Measurements from ENCODE around the gene TFDP1.

TFDP1 gene

GRCh38 chr13:113654175-113654560 lies 69.6 kb downstream of the TFDP1 start:
- Histone ChIP-seq H3K9ac (ENCODE audit: low read length) (no peak overlapping the region), H3K4me3 (ENCODE audit: low read depth, low read length) (no peak overlapping the region), H3K27ac (ENCODE audit: low read depth, low read length) (no peak overlapping the region), H3K27me3 (ENCODE audit: control insufficient read depth, insufficient read depth, low read length) (no peaks in the 10 kb centered on the region), H3K9me3 (ENCODE audit: control insufficient read depth, insufficient read depth, low read depth, low read length) (no peaks in the 10 kb centered on the region), H3K4me1 (ENCODE audit: control insufficient read depth, insufficient read depth, low read length) (no peaks in the 10 kb centered on the region), H3K36me3 (ENCODE audit: control insufficient read depth, insufficient read depth, low read length) (no peaks in the 10 kb centered on the region)

GRCh38 chr13:113654591-113655345 lies 70.2 kb downstream of the TFDP1 start:
- Histone ChIP-seq H3K4me3 (ENCODE audit: low read depth, low read length) (no peak overlapping the region), H3K27ac (ENCODE audit: low read depth, low read length) (no peak overlapping the region), H3K27me3 (ENCODE audit: control insufficient read depth, insufficient read depth, low read length) (no peaks in the 10 kb centered on the region), H3K4me1 (ENCODE audit: control insufficient read depth, insufficient read depth, low read length) (no peaks in the 10 kb centered on the region), H3K36me3 (ENCODE audit: control insufficient read depth, insufficient read depth, low read length) (no peaks in the 10 kb centered on the region), H3K9ac (ENCODE audit: low read length) (no peak overlapping the region), H3K9me3 (ENCODE audit: control insufficient read depth, insufficient read depth, low read depth, low read length) (no peaks in the 10 kb centered on the region)

GRCh38 chr13:113655346-113656002 lies 70.9 kb downstream of the TFDP1 start:
- H3K9me3 ChIP-seq (ENCODE audit: control insufficient read depth, insufficient read depth, low read depth, low read length) = no peaks in the 10 kb centered on the region
- no peaks in the 10 kb centered on the region for H3K27me3 ChIP-seq (ENCODE audit: control insufficient read depth, insufficient read depth, low read length)
- no peak overlapping the region for H3K4me3 ChIP-seq (ENCODE audit: low read depth, low read length)
- no peak overlapping the region for H3K27ac ChIP-seq (ENCODE audit: low read depth, low read length)
- H3K4me1 ChIP-seq (ENCODE audit: control insufficient read depth, insufficient read depth, low read length) = no peaks in the 10 kb centered on the region
- no peak overlapping the region for H3K9ac ChIP-seq (ENCODE audit: low read length)
- no peaks in the 10 kb centered on the region for H3K36me3 ChIP-seq (ENCODE audit: control insufficient read depth, insufficient read depth, low read length)

- Histone ChIP-seq H3K9me3 (ENCODE audit: control insufficient read depth, insufficient read depth, low read depth, low read length) (no peaks in the 10 kb centered on the region; the same call in 1 of the 2 replicates), H3K36me3 (ENCODE audit: control insufficient read depth, insufficient read depth, low read length) (no peaks in the 10 kb centered on the region), H3K4me3 (ENCODE audit: low read depth, low read length) (no peak overlapping the region), H3K27ac (ENCODE audit: low read depth, low read length) (no peak overlapping the region), H3K9ac (ENCODE audit: low read length) (no peak overlapping the region), H3K27me3 (ENCODE audit: control insufficient read depth, insufficient read depth, low read length) (no peaks in the 10 kb centered on the region), H3K4me1 (ENCODE audit: control insufficient read depth, insufficient read depth, low read length) (no peaks in the 10 kb centered on the region)
Observed at GRCh38 chr13:113656003-113656588, 71.5 kb downstream of the TFDP1 start.

GRCh38 chr13:113656831-113657671 lies 72.5 kb downstream of the TFDP1 start:
- Histone ChIP-seq H3K9me3 (ENCODE audit: control insufficient read depth, insufficient read depth, low read depth, low read length) (peaks cover 7% of the 10 kb centered on the region; the same call in 1 of the 2 replicates), H3K9ac (ENCODE audit: low read length) (no peak overlapping the region), H3K36me3 (ENCODE audit: control insufficient read depth, insufficient read depth, low read length) (no peaks in the 10 kb centered on the region), H3K4me1 (ENCODE audit: control insufficient read depth, insufficient read depth, low read length) (no peaks in the 10 kb centered on the region), H3K27ac (ENCODE audit: low read depth, low read length) (no peak overlapping the region), H3K4me3 (ENCODE audit: low read depth, low read length) (no peak overlapping the region), H3K27me3 (ENCODE audit: control insufficient read depth, insufficient read depth, low read length) (no peaks in the 10 kb centered on the region)

- Histone ChIP-seq H3K9me3 (ENCODE audit: control insufficient read depth, insufficient read depth, low read depth, low read length) (peaks cover 9% of the 10 kb centered on the region; the same call in 1 of the 2 replicates), H3K4me3 (ENCODE audit: low read depth, low read length) (no peak within 1 kb of the TSS), H3K4me1 (ENCODE audit: control insufficient read depth, insufficient read depth, low read length) (no peaks in the 10 kb centered on the region), H3K27ac (ENCODE audit: low read depth, low read length) (no peak within 1 kb of the TSS), H3K27me3 (ENCODE audit: control insufficient read depth, insufficient read depth, low read length) (no peaks in the 10 kb centered on the region), H3K9ac (ENCODE audit: low read length) (no peak within 1 kb of the TSS), H3K36me3 (ENCODE audit: control insufficient read depth, insufficient read depth, low read length) (no peaks in the 10 kb centered on the region)
Observed at GRCh38 chr13:113657851-113658741, 73.5 kb downstream of the TFDP1 start, which contains the start of gene ATP4B. ATP4B (minus strand) TSS chr13:113658198; CDS start chr13:113658144, 54 bp downstream.

- Histone ChIP-seq H3K4me1 (ENCODE audit: control insufficient read depth, insufficient read depth, low read length) (no peaks in the 10 kb centered on the region), H3K4me3 (ENCODE audit: low read depth, low read length) (no peak overlapping the region), H3K9ac (ENCODE audit: low read length) (no peak overlapping the region), H3K27me3 (ENCODE audit: control insufficient read depth, insufficient read depth, low read length) (no peaks in the 10 kb centered on the region), H3K27ac (ENCODE audit: low read depth, low read length) (no peak overlapping the region), H3K9me3 (ENCODE audit: control insufficient read depth, insufficient read depth, low read depth, low read length) (peaks cover 9% of the 10 kb centered on the region; the same call in 1 of the 2 replicates), H3K36me3 (ENCODE audit: control insufficient read depth, insufficient read depth, low read length) (no peaks in the 10 kb centered on the region)
Observed at GRCh38 chr13:113658836-113659235, 74.3 kb downstream of the TFDP1 start.

GRCh38 chr13:113659337-113659736 lies 74.8 kb downstream of the TFDP1 start:
- H3K36me3 ChIP-seq (ENCODE audit: control insufficient read depth, insufficient read depth, low read length) = no peaks in the 10 kb centered on the region
- H3K4me1 ChIP-seq (ENCODE audit: control insufficient read depth, insufficient read depth, low read length) = no peaks in the 10 kb centered on the region
- no peak overlapping the region for H3K27ac ChIP-seq (ENCODE audit: low read depth, low read length)
- no peak overlapping the region for H3K9ac ChIP-seq (ENCODE audit: low read length)
- H3K9me3 ChIP-seq (ENCODE audit: control insufficient read depth, insufficient read depth, low read depth, low read length) = peaks cover 9% of the 10 kb centered on the region; the same call in 1 of the 2 replicates
- no peaks in the 10 kb centered on the region for H3K27me3 ChIP-seq (ENCODE audit: control insufficient read depth, insufficient read depth, low read length)
- H3K4me3 ChIP-seq (ENCODE audit: low read depth, low read length) = no peak overlapping the region

- Histone ChIP-seq H3K27me3 (ENCODE audit: control insufficient read depth, insufficient read depth, low read length) (no peaks in the 10 kb centered on the region), H3K4me1 (ENCODE audit: control insufficient read depth, insufficient read depth, low read length) (no peaks in the 10 kb centered on the region), H3K9me3 (ENCODE audit: control insufficient read depth, insufficient read depth, low read depth, low read length) (peaks cover 9% of the 10 kb centered on the region; the same call in 1 of the 2 replicates), H3K4me3 (ENCODE audit: low read depth, low read length) (no peak overlapping the region), H3K27ac (ENCODE audit: low read depth, low read length) (no peak overlapping the region), H3K36me3 (ENCODE audit: control insufficient read depth, insufficient read depth, low read length) (no peaks in the 10 kb centered on the region), H3K9ac (ENCODE audit: low read length) (no peak overlapping the region)
Observed at GRCh38 chr13:113660066-113660465, 75.5 kb downstream of the TFDP1 start.

- H3K9me3 ChIP-seq (ENCODE audit: control insufficient read depth, insufficient read depth, low read depth, low read length) = peaks cover 9% of the 10 kb centered on the region; the same call in 1 of the 2 replicates
Observed at GRCh38 chr13:113661509-113661908, 77.0 kb downstream of the TFDP1 start.

More at GRCh38 chr13:113661509-113661908, 77.0 kb downstream of the TFDP1 start:
- Histone ChIP-seq H3K27me3 (ENCODE audit: control insufficient read depth, insufficient read depth, low read length) (no peaks in the 10 kb centered on the region), H3K4me1 (ENCODE audit: control insufficient read depth, insufficient read depth, low read length) (no peaks in the 10 kb centered on the region), H3K36me3 (ENCODE audit: control insufficient read depth, insufficient read depth, low read length) (no peaks in the 10 kb centered on the region), H3K4me3 (ENCODE audit: low read depth, low read length) (no peak overlapping the region), H3K27ac (ENCODE audit: low read depth, low read length) (no peak overlapping the region), H3K9ac (ENCODE audit: low read length) (no peak overlapping the region)

All from HUES6 (cell line).